ENCODE data around the gene SUGP1. TPM values are rescaled to one million over a fixed set of nuclear protein-coding genes. Genes with fewer than 3 reads are reported as not detected.

SUGP1 gene
- total and polyA plus RNA-seq, 2 of the 4 experiments (the other 2 are of a cell fraction): 33.2 to 35.8 TPM

- H3K36me3 ChIP-seq (ENCODE audit: control insufficient read depth, insufficient read depth, low read length): peaks cover 54% of the 10 kb centered on the region
- dilution Hi-C loops (cut with HindIII; ENCODE audit: low sequenced_read_pairs, unreplicated experiment): no loop called here
- H2BK5ac ChIP-seq (ENCODE audit: low read depth, low read length, poor library complexity, severe bottlenecking): peak overlapping the region; percentile 84
- no peak overlapping the region for H3K4me3 ChIP-seq (ENCODE audit: insufficient read depth, low read depth, low read length)
- peak overlapping the region; percentile 68; the same call in 1 of the 2 replicates for H2BK120ac ChIP-seq (ENCODE audit: low read depth, low read length)
- H4K20me1 ChIP-seq (ENCODE audit: insufficient read depth, low read length): no peaks in the 10 kb centered on the region
- in situ Hi-C loops (cut with MboI; ENCODE audit: low sequenced_read_pairs): no loop called here
- peak overlapping the region; percentile 63 for H2AFZ ChIP-seq (replicated peaks; ENCODE audit: low read length, poor library complexity)
- 100% methylated on average over 2 of the region's 20 CpGs; no CpG with 5 or more reads in 1 of the 2 experiments for WGBS, 2 experiments (ENCODE audit: extremely low coverage in 2 of 2, insufficient read length in 1 of 2)
- BruUV-seq (replicated peaks): no TSS peak
- peak overlapping the region; percentile 34 for H3K27ac ChIP-seq (ENCODE audit: insufficient read depth, low read length)
- no peak overlapping the region; the same call in 1 of the 2 replicates for H4K5ac ChIP-seq (ENCODE audit: low read depth, low read length)
- no peak overlapping the region for H3K23ac ChIP-seq (ENCODE audit: low read depth, low read length)
- peak overlapping the region; percentile 78 for H2AK9ac ChIP-seq (replicated peaks; ENCODE audit: low read depth, low read length, poor library complexity)
- no peaks in the 10 kb centered on the region for H3K27me3 ChIP-seq (ENCODE audit: control insufficient read depth, insufficient read depth, low read length)
- no peaks in the 10 kb centered on the region for H3K9me3 ChIP-seq (ENCODE audit: control insufficient read depth, insufficient read depth, low read length)
- 0 out of 4 replicates have a peak, but pooled peaks cover 0 to 6% of the 10 kb centered on the region in 2 experiments for H3K79me1 ChIP-seq (ENCODE audit: low read depth in 1 of 2, low read length in 2 of 2)
- H2AK5ac ChIP-seq (ENCODE audit: low read depth, low read length): peak overlapping the region; percentile 70; the same call in 1 of the 2 replicates
- intact Hi-C loops (cut with micrococcal nuclease): no loop called here
- no peak overlapping the region; the same call in 2 of the 3 replicates for H2BK15ac ChIP-seq (ENCODE audit: low read depth, low read length)
- H3K9ac ChIP-seq (ENCODE audit: low read depth, low read length): no peak overlapping the region
- peaks cover 4% of the 10 kb centered on the region; the same call in 1 of the 2 replicates for H3K9me1 ChIP-seq (ENCODE audit: insufficient read depth, low read length)
- ChIA-PET POLR2A (ENCODE audit: unreplicated experiment) (no interaction called here), CTCF (interaction anchor here (1.0 kb wide), 1 partner anchor 24 kb away, joined by 3 read pairs; no protein-coding TSS in a partner anchor)
- peak overlapping the region; percentile 68; the same call in 1 of the 2 replicates for H2BK20ac ChIP-seq (ENCODE audit: low read depth, low read length)
- no peak for ATAC-seq (ENCODE audit: low read depth)
- TF ChIP-seq ELK1 (IDR thresholded peaks at IDR 0.05; ENCODE audit: borderline replicate concordance, low read depth, low read length) (no peak), RFX5 (IDR thresholded peaks at IDR 0.05; ENCODE audit: low read depth, low read length) (no peak), USF2 (IDR thresholded peaks at IDR 0.05; ENCODE audit: low read depth, low read length) (no peak), NFE2L2 (IDR thresholded peaks at IDR 0.05; ENCODE audit: low read depth, low read length) (no peak), RAD21 (IDR thresholded peaks at IDR 0.05; ENCODE audit: low read length) (no peak)
- no peak overlapping the region for H3K18ac ChIP-seq (ENCODE audit: low read depth, low read length)
- H3K4me1 ChIP-seq (ENCODE audit: control insufficient read depth, insufficient read depth, low read length): peaks cover 2% of the 10 kb centered on the region; the same call in 1 of the 2 replicates
- H3K4ac ChIP-seq (ENCODE audit: low read depth, low read length): peak overlapping the region; percentile 79
- H4K91ac ChIP-seq (ENCODE audit: insufficient read depth, low read depth, low read length): no peak overlapping the region
- H4K8ac ChIP-seq (ENCODE audit: low read depth in 2 of 2, low read length in 2 of 2): peak overlapping the region in 1 of 2 experiments; percentile 64; a peak in 1 of 4 replicates
- no peak overlapping the region for H3K4me2 ChIP-seq (ENCODE audit: low read depth, low read length)
- H3K56ac ChIP-seq (ENCODE audit: extremely low read depth, insufficient read depth, low read length): no peak overlapping the region
- no peak for DNase-seq
- H3K14ac ChIP-seq (replicated peaks; ENCODE audit: low read depth, low read length): 0 out of 2 replicates have a peak overlapping the region, but pooled peaks have one; percentile 20
Observed at GRCh38 chr19:19276851-19277250, 43.5 kb downstream of the SUGP1 start.

Data from IMR-90 (cell line).